HepG2 (cell line): ENCODE results near the gene FAM83G. TPM values are rescaled to one million over a fixed set of nuclear protein-coding genes. Genes with fewer than 3 reads are reported as not detected.
A peak's percentile ranks its signal among the peaks of the same experiment; 100 is the strongest.

ENCODE experiments used
- ATAC-seq: fragments of 200-7000 bp; cut with Tn5 transposase; 3 replicates; pipeline ENCODE4 v1.9.1; 2020; ENCODE audit warnings: mild to moderate bottlenecking, moderate library complexity
- BruUV-seq: library from RNA; stranded (reverse); fragments of 400-500 nt; replicated peaks from 2 replicates; lab custom pipeline; 2021; lab: Mats Ljungman, UMichigan
- CTCF ChIA-PET: fragments of 300-600 bp; formaldehyde crosslinking; extraction: SDS; loops from one replicate; lab custom pipeline; 2021; ENCODE audit warnings: low total read pairs, inconsistent platforms, low intra/inter-chr PET ratio; lab: Yijun Ruan, JAX
- POLR2A ChIA-PET: fragments of 350-600 bp; sonication (Branson Sonifier 250); formaldehyde crosslinking; loops from one replicate; lab custom pipeline; 2020; ENCODE audit warnings: antibody characterized with exemption, inconsistent platforms; lab: Yijun Ruan, JAX
- DNase-seq: peaks from one replicate; pipeline ENCODE4 v3.0.0-alpha.2; 2015; ENCODE audit warnings: low spot score
- FAIRE-seq: peaks from 3 replicates; lab custom pipeline; 2011; peaks lifted over from hg19 to GRCh38; lab: Jason Lieb, UNC
- H2AFZ ChIP-seq: one replicate; pipeline ENCODE4 v1.6.1; 2011; ENCODE audit warnings: low read length, inconsistent platforms
- H3K27ac ChIP-seq: fragments of 300-600 bp; 3 replicates; pipeline ENCODE4 v1.8.0; 2011; ENCODE audit warnings: mixed run types, mild to moderate bottlenecking, mixed read lengths, low read length, inconsistent platforms; ENCODE audit not compliant: insufficient read depth; ENCODE audit errors: extremely low read length
- H3K27me3 ChIP-seq, 2 experiments: fragments of 200-600 bp in 1 of 2; 2 replicates in 1 of 2; 3 replicates in 1 of 2; pipeline versions ENCODE4 v1.6.0 to v1.8.0; 2011; ENCODE audit warnings: low read length in 2 of 2, mild to moderate bottlenecking in 2 of 2, moderate library complexity in 2 of 2, inconsistent platforms in 1 of 2; ENCODE audit not compliant: insufficient read depth in 2 of 2, control insufficient read depth in 1 of 2
- H3K36me3 ChIP-seq, 2 experiments: fragments of 200-600 bp in 1 of 2; replicated peaks in 1 of 2; 2 replicates in 1 of 2; 3 replicates in 1 of 2; pipeline versions ENCODE4 v1.5.1 to v1.8.0; 2011; ENCODE audit warnings: low read length in 2 of 2, inconsistent platforms in 1 of 2; ENCODE audit not compliant: insufficient read depth in 2 of 2, control insufficient read depth in 1 of 2
- H3K4me1 ChIP-seq: 2 replicates; pipeline ENCODE4 v1.5.1; 2012; ENCODE audit warnings: low read length, inconsistent platforms; ENCODE audit not compliant: insufficient read depth
- H3K4me2 ChIP-seq: 2 replicates; pipeline ENCODE4 v1.6.0; 2011; ENCODE audit warnings: low read depth, low read length, inconsistent platforms
- H3K4me3 ChIP-seq, 3 experiments: fragments of 200-600 bp in 1 of 3; sonication (generic), shearing (Covaris generic) in 1 of 3; replicated peaks in 1 of 3; 2 replicates each; pipeline ENCODE4 v1.5.1; 2011 to 2016; ENCODE audit warnings: low read length in 3 of 3, inconsistent platforms in 2 of 3, low read depth in 2 of 3, mild to moderate bottlenecking in 2 of 3, control low read depth in 1 of 3, mixed read lengths in 1 of 3; ENCODE audit not compliant: insufficient read depth in 1 of 3
- H3K79me2 ChIP-seq: one replicate; pipeline ENCODE4 v1.6.1; 2011; ENCODE audit warnings: low read length, inconsistent platforms; ENCODE audit not compliant: insufficient read depth
- H3K9ac ChIP-seq: 2 replicates; pipeline ENCODE4 v1.6.0; 2011; ENCODE audit warnings: mild to moderate bottlenecking, low read depth, low read length, inconsistent platforms; ENCODE audit not compliant: insufficient read depth
- H3K9me3 ChIP-seq: 2 replicates; pipeline ENCODE4 v1.5.1; 2012; ENCODE audit warnings: mild to moderate bottlenecking, low read length
- H4K20me1 ChIP-seq: 2 replicates; pipeline ENCODE4 v1.6.0; 2011; ENCODE audit warnings: inconsistent platforms, mild to moderate bottlenecking, low read length, moderate library complexity; ENCODE audit not compliant: insufficient read depth
- FIP1L1 ChIP-seq: fragments of 200-400 bp; formaldehyde crosslinking; IDR thresholded peaks from 2 replicates; pipeline ENCODE4 v1.6.1; 2018; ENCODE audit warnings: low read depth, mild to moderate bottlenecking, low read length, moderate library complexity, borderline replicate concordance; ENCODE audit not compliant: insufficient read depth
- NR3C1 ChIP-seq: sonication (generic); formaldehyde crosslinking; IDR thresholded peaks from 2 replicates; pipeline ENCODE4 v1.4.0; 2020; ENCODE audit warnings: missing genetic modification reagents
- POLR2A ChIP-seq, 2 experiments: IDR thresholded peaks; 2 replicates each; pipeline ENCODE4 v1.6.1; 2011; ENCODE audit warnings: low read depth in 2 of 2, low read length in 2 of 2, mild to moderate bottlenecking in 1 of 2, moderate library complexity in 1 of 2; ENCODE audit not compliant: insufficient read depth in 1 of 2
- RBFOX2 ChIP-seq: fragments of 200-400 bp; formaldehyde crosslinking; IDR thresholded peaks from 2 replicates; pipeline ENCODE4 v1.6.1; 2017; ENCODE audit warnings: low read depth, mild to moderate bottlenecking, low read length
- STAT5B ChIP-seq: sonication (generic); formaldehyde crosslinking; IDR thresholded peaks from 2 replicates; pipeline ENCODE4 v1.4.0; 2020; ENCODE audit warnings: missing genetic modification reagents
- ZBED4 ChIP-seq: sonication (generic); formaldehyde crosslinking; IDR thresholded peaks from 2 replicates; pipeline ENCODE4 v1.4.0; 2020; ENCODE audit warnings: missing genetic modification reagents, borderline replicate concordance
- ZBTB33 ChIP-seq: sonication (generic); formaldehyde crosslinking; IDR thresholded peaks from 2 replicates; pipeline ENCODE4 v1.4.0; 2020; ENCODE audit warnings: missing genetic modification reagents
- ZNF256 ChIP-seq: sonication (generic); formaldehyde crosslinking; conservative IDR thresholded peaks from 2 replicates; pipeline ENCODE4 v1.4.0; 2020; ENCODE audit warnings: missing genetic modification reagents
- WGBS: methylation state at CpG from one replicate; pipeline ENCODE4 v1.1.6; 2017; ENCODE audit warnings: low lambda C conversion rate; 5-methylcytosine and 5-hydroxymethylcytosine counted together
- in situ Hi-C: cut with HindIII; loops from 2 replicates; pipeline ENCODE4 v1.10.0; 2017; ENCODE audit warnings: low pct_unique_long_range_greater_than_20kb; ENCODE audit not compliant: extremely low pct_ligation_motif_present
- intact Hi-C: fragments of 100-400 bp; cut with micrococcal nuclease; formaldehyde crosslinking; loops from one replicate; pipeline ENCODE4 v1.10.0; 2022; ENCODE audit not compliant: unreplicated experiment
- polyA plus RNA-seq, 8 experiments: library from polyadenylated mRNA; depleted of rRNA in 3 of 8; stranded (reverse) in 7 of 8; unstranded in 1 of 8; fragments of >200 nt; fragmentation: Illumina TruSeq in 4 of 8; extraction: Trizol in 4 of 8; gene quantifications; 2 replicates each; pipeline versions ENCODE4 v1.2.1 to v1.2.3, GENCODE V29; 2011 to 2016; ENCODE audit warnings: low read depth in 4 of 8, missing spikeins in 1 of 8, mixed read lengths in 1 of 8; ENCODE audit not compliant: insufficient read depth in 1 of 8
- total RNA-seq, 5 experiments: library from RNA; depleted of rRNA; stranded (reverse); fragments of >200 nt; fragmentation: Illumina TruSeq; extraction: Trizol; gene quantifications; 2 replicates each; pipeline ENCODE4 v1.2.3, GENCODE V29; 2016; ENCODE audit warnings: low read depth in 1 of 5

The FAM83G gene
- total and polyA plus RNA-seq, 2 of the 13 experiments (the other 11 are each of a cell fraction or from before 2014, with no cell fraction given): 13.7 to 18.6 TPM

GRCh38 chr17:19001907-19002590 lies 2.5 kb downstream of the FAM83G start:
- intact Hi-C loops: loop anchor here (2.0 kb wide), 1 partner anchor 13 kb away; no protein-coding TSS in a partner anchor
- Histone ChIP-seq H4K20me1 (peaks cover 25% of the 10 kb centered on the region), H3K27me3 (no peaks in the 10 kb centered on the region; a peak in 1 of 5 replicates), H3K4me3 (peak overlapping the region; percentile 12 to 84 (median 69); a peak in 5 of 6 replicates), H3K36me3 (peaks cover 2 to 31% of the 10 kb centered on the region in 2 experiments), H2AFZ (no peak overlapping the region), H3K4me2 (peak overlapping the region; percentile 100), H3K9me3 (no peaks in the 10 kb centered on the region), H3K9ac (peak overlapping the region; percentile 76; the same call in 1 of the 2 replicates), H3K27ac (no peak overlapping the region), H3K4me1 (peaks cover 60% of the 10 kb centered on the region), H3K79me2 (peaks cover 48% of the 10 kb centered on the region)
- in situ Hi-C loops: loop anchor here (5.0 kb wide), 1 partner anchor 35 kb away; no protein-coding TSS in a partner anchor
- no peak for DNase-seq
- FAIRE-seq: no peak
- ChIA-PET POLR2A (interaction anchor here (0.9 to 3.4 kb wide), 3 partner anchors 14 to 21 kb away, joined by 3 to 22 read pairs (median 8); no protein-coding TSS in a partner anchor), CTCF (no interaction called here)
- ATAC-seq: no peak
- no peak for TF ChIP-seq ZNF256
- 0 out of 4 replicates have a peak, but pooled peaks of 1 of the 2 experiments have one; percentile 17 for TF ChIP-seq POLR2A (IDR thresholded peaks at IDR 0.05; ENCODE audit: insufficient read depth in 1 of 2, low read depth in 2 of 2, low read length in 2 of 2)
- WGBS: 71% methylated on average over 7 of the region's 7 CpGs
- TSS peak; percentile 51 for BruUV-seq

GRCh38 chr17:19000531-19001325 lies 3.8 kb downstream of the FAM83G start:
- ChIA-PET POLR2A (interaction anchor here (1.0 to 1.7 kb wide), 2 partner anchors 9 to 12 kb away, joined by 3 to 8 read pairs; no protein-coding TSS in a partner anchor), CTCF (no interaction called here)
- FAIRE-seq (no peak), ATAC-seq (no peak), DNase-seq (no peak)
- peaks cover 27% of the 10 kb centered on the region for H4K20me1 ChIP-seq
- WGBS: 88% methylated on average over 12 of the region's 17 CpGs
- BruUV-seq: no TSS peak
- H3K9ac ChIP-seq: 0 out of 2 replicates have a peak overlapping the region, but pooled peaks have one; percentile 26
- peaks cover 60% of the 10 kb centered on the region for H3K79me2 ChIP-seq
- H2AFZ ChIP-seq: no peak overlapping the region
- no peaks in the 10 kb centered on the region; a peak in 1 of 5 replicates for H3K27me3 ChIP-seq
- intact Hi-C loops: no loop called here
- in situ Hi-C loops: loop anchor here (5.0 kb wide), 1 partner anchor 33 kb away; no protein-coding TSS in a partner anchor
- H3K36me3 ChIP-seq: peaks cover 4 to 41% of the 10 kb centered on the region in 2 experiments
- no peak overlapping the region for H3K4me3 ChIP-seq
- H3K4me2 ChIP-seq: peak overlapping the region; percentile 100
- peaks cover 46% of the 10 kb centered on the region for H3K4me1 ChIP-seq
- no peak overlapping the region for H3K27ac ChIP-seq
- H3K9me3 ChIP-seq: no peaks in the 10 kb centered on the region
- TF ChIP-seq ZBED4 (CRISPR knock-in tag): no peak
- TF ChIP-seq FIP1L1: no peak
- TF ChIP-seq STAT5B (CRISPR knock-in tag): no peak
- TF ChIP-seq RBFOX2: 0 out of 2 replicates have a peak, but pooled peaks have one; percentile 30
- TF ChIP-seq ZBTB33 (CRISPR knock-in tag): 0 out of 2 replicates have a peak, but pooled peaks have one; percentile 37
- TF ChIP-seq NR3C1 (CRISPR knock-in tag): no peak
